Tibial nerve (tissue), 3 donors: Measurements from ENCODE around the gene RAPGEF6.
"Not testable (repeated sequence)": the region's sequence is repeated elsewhere in the genome, so short reads cannot be mapped to it uniquely, and the experiment has no call there.

Experiments used
- CTCF ChIP-seq, 5 experiments: fragments of 200-600 bp in 3 of 5; fragments of 450-650 bp in 2 of 5; sonication (generic) in 3 of 5; IDR thresholded peaks; one replicate each; pipeline ENCODE4 v1.5.1; 2016 to 2019; ENCODE audit warnings: antibody characterized with exemption in 5 of 5, mild to moderate bottlenecking in 3 of 5, moderate library complexity in 2 of 5
- POLR2A ChIP-seq, 2 donors: fragments of 450-650 bp; IDR thresholded peaks; one replicate each; pipeline ENCODE4 v1.6.1; 2017; ENCODE audit warnings: antibody characterized with exemption in 2 of 2, mild to moderate bottlenecking in 2 of 2, moderate library complexity in 2 of 2

- TF ChIP-seq POLR2A, CTCF (IDR thresholded peaks at IDR 0.05): not testable (repeated sequence)
Observed at GRCh38 chr5:131621164-131621563, 13.9 kb downstream of the RAPGEF6 start.
